TTC549 (cell line): Measurements from ENCODE around the gene ZBTB24.

ENCODE experiments used
- FAIRE-seq: peaks from 2 replicates; lab custom pipeline; 2012; peaks lifted over from hg19 to GRCh38; lab: Jason Lieb, UNC

The ZBTB24 gene

GRCh38 chr6:109449795-109450673 lies 33.0 kb downstream of the ZBTB24 start:
- FAIRE-seq = no peak

DNA sequence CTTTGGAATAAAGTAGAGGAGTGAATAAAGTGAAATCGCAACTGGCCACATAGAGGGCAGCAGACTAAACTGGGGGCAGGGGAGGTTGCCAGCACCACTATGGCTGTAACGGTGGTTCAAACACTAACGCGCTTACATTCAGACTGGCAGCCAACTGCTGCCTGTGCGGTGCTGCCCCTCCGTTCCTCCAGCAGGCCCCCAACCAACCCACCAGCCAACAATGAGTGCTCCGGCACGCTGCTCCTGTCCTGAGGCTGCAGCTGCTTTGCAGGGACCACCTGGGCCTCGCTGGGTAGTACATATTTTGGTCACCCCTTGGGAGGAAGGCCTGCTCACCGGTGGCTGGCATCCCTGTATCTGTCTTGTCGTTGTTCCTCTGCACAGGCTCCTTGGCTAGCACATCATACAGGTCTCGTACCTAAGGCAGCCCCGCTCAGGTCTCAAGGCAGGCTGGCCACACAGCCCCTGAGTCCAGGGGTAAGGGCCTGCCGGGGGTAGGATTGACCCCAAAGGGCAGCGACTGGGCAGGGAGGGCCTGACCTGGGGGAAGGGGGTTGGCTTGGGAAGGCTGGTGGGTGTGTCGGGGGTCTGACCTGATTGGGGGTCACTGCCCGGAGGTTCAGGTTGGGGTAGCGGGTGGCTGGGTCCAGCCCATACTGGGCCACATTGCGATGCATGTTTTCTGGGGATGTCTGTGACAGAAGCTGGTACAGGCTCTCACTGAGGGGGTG lies 33.8 kb downstream of the ZBTB24 start:
- no peak for FAIRE-seq

DNA sequence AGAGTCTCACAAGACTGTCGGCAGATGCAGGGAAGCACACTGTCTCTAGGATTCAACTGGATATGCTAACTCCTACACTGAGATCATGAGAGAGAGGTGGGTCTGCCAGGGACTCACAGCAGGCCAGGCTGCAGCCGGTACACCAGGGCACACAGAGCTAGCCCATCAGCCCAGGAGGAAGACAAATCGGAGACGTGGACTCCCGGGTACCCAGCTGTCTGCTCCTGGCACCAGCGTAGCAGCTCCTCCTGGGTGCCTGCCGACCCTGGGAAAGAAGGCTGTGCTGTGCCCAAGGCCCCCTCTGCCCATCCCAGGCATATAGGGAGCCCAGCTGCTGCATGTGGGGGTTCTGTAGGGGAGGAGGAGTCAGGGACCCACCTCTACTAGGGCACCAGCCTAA lies 34.4 kb downstream of the ZBTB24 start:
- no peak for FAIRE-seq

GRCh38 chr6:109447878-109448555 lies 35.0 kb downstream of the ZBTB24 start:
- FAIRE-seq = no peak

- FAIRE-seq = no peak
Measured at GRCh38 chr6:109447087-109447486, 35.9 kb downstream of the ZBTB24 start.

GRCh38 chr6:109446541-109446940 lies 36.5 kb downstream of the ZBTB24 start:
- FAIRE-seq = no peak

- no peak for FAIRE-seq
Measured at GRCh38 chr6:109446072-109446471, 36.9 kb downstream of the ZBTB24 start.

DNA sequence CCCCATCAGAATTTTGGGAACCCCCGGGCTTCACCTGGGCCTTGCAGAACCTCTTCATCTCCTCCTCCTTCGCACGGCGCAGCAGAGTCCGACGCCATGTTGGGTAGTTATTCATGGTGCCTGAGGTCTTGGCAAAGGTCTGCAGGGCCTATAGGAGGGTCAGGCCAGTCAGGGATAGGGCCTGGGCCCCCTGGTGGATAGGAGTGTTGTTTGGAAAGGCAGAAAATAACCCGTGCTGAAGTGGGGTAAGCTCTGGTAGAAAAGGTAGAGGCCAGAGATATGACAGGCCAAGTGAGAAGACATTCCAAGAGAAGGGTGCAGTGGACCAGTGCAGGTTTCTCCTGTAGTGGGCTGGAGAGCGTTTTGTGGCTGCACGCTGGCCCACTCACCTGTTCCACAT lies 37.6 kb downstream of the ZBTB24 start:
- no peak for FAIRE-seq

DNA sequence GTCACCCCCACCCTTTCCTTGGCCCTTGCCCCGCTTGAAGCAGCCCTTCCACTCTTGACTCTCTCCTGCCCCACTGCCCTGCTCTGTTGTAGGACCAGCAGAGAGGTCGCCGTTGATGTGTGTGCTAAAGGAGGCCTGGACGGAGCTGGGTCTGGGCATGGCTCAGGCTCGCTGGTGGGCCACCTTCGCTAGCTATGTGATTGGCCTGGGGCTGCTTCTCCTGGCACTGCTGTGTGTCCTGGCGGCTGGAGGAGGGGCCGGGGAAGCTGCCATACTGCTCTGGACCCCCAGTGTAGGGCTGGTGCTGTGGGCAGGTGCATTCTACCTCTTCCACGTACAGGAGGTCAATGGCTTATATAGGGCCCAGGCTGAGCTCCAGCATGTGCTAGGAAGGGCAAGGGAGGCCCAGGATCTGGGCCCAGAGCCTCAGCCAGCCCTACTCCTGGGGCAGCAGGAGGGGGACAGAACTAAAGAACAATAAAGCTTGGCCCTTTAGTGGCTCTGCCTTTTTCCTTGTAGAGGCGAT lies 39.5 kb downstream of the ZBTB24 start:
- no peak for FAIRE-seq

GRCh38 chr6:109442393-109442924 lies 40.6 kb downstream of the ZBTB24 start:
- FAIRE-seq = no peak

DNA sequence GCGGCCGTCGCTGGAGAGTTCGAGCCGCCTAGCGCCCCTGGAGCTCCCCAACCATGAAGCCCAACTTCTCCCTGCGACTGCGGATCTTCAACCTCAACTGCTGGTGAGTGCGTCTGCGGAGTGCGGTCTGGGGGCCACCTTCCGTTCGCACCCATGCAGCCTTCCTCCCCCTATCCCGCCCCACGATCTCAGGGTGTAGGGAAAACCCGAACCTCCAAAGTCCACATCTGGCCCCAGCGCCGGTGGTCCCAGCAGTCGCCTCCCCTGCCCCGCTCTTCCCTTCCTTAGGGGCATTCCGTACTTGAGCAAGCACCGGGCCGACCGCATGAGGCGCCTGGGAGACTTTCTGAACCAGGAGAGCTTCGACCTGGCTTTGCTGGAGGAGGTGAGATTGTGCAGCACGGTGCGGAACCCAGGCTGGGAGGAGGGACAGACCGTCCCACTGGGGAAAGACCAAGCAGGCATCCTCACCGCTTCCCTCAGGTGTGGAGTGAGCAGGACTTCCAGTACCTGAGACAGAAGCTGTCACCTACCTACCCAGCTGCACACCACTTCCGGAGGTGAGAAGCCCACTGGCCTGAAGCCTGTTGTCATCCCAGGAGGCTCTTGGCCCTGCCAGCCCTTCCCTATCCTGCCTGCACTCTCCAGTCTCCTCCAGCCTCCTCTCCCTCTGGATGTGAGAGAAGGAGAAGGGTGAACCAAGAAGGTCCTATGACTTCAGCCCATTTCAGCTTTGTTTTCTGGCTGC lies 41.8 kb downstream of the ZBTB24 start:
- FAIRE-seq = no peak

DNA sequence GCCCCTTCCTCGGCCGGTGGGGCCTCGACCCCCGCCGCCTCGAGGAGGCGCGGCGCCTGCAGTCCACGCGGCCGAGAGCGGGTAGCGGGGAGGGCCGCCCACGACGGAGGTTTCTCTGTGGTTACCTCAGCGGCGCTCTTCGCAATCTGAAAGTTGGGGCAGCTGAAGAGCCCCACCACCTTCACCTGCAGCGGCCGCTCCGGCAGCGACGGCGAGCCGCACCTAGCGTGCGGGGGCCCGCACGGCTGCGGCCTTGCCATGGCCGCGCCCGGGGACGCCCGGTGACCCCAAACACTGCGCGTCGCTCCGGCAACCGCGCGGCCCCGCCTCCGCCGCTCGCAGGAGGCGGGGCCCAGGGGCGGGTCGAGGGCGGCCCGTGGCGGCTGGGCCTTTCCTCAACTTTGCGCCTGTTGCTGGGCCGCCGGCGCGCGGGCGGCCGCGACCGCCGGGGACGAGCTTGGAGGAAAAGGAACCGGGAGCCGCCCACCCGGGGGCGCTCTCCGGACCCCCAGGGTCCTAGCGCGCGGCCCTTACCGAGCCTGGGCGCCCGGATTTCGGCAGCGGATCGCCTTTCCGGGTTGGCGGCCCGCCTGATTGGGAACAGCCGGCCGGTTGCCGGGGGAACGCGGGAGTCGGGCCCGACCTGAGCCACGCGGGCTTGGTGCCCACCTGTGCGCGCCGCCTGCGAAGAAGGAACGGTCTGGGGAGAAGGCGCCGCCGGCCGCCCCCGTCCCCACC lies 42.5 kb downstream of the ZBTB24 start, which contains the start of the genes PPIL6 and SMPD2:
PPIL6 (minus strand) TSS at position 298 of the 738 bp plus-strand sequence; CDS start at position 260, 38 bp downstream.
SMPD2 (plus strand) TSS at position 394 of the 738 bp plus-strand sequence. CDS start 398 bp downstream, outside the sequence.
- FAIRE-seq = no peak

GRCh38 chr6:109436041-109436440 lies 47.0 kb downstream of the ZBTB24 start:
- FAIRE-seq = no peak

DNA sequence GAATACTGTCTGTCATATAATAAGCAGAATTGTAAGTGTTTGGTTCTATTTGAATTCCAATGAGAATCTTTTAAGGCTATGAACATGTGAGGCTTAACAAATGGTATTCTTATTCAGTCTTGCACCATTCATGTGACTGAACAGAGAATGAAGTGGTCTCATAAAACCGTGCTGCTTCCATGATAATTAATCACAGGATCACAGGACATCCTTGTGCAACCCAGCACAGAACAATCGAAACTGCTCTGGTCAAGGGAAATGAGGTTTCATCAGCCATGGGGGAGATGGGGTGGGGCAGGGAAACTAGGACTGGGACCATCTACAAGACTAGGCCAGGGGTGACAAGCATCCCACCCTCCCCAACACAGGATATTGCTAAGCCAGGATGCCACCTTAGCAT lies 48.6 kb downstream of the ZBTB24 start:
- FAIRE-seq = no peak

GRCh38 chr6:109429496-109429895 lies 53.5 kb downstream of the ZBTB24 start:
- no peak for FAIRE-seq

DNA sequence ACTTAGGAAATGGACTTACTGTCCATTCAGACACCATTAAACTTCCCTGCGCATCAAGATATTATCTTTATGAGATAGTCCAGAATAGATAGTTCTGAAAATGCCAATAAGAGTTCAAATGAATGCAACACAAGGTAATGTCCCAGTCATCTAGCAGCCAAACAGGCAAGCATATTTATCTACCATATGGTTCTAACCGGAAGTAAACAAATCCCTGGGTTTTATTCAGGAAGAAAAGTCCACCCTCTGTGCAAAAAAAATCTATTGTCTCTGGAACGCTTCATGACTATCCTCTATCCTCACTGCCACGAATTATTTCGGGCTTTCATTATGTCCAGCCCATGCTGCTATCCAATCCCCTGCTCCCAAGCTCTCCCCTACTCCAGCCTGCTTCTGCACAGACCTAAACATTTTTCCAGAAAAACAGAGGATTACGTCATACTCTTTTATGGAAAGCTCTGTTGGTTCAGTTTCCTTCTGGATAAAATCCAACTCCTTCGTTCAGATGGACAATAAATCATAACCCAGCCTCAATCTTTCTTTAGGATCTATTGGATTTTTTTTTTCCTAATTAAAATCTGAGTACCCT lies 54.0 kb downstream of the ZBTB24 start:
- no peak for FAIRE-seq

GRCh38 chr6:109424946-109425345 lies 58.1 kb downstream of the ZBTB24 start:
- FAIRE-seq = no peak

DNA sequence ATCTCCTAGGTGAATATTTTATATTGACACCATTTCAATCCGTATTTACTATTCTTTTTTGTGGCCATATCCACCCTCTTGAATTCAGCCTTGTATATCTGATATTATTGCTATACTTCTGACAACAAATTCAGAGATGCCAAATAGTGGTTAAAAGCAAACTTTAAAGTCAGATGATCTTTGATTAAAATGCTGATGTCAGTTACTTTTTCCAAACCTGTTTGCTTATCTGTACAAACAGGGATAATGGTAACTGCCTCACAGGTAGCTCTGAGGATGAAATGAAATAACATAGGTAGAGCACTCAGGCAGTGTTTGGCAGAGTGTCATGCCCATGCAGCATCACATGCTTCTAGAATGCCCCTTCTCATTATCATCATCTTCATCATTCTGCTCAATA lies 61.8 kb downstream of the ZBTB24 start:
- no peak for FAIRE-seq

GRCh38 chr6:109420751-109421150 lies 62.3 kb downstream of the ZBTB24 start:
- no peak for FAIRE-seq

DNA sequence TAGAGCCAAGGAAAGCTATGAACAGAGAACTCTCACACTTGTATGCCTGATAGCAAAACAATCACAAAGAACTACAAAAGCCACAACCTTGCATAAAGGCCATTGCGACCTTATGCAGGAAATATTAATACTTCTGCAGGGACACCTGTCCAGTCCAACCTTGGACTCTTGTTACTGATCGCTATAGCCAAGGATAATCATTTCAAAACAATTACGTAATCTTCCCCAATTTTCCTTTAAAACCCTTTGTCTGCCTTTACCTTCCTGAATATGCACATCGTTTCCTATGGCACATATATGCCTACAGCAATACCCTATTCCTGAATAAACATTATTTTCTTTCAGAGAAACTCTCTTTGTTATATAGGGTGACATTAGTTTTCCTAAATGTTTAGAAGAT lies 65.4 kb downstream of the ZBTB24 start:
- no peak for FAIRE-seq
